HG02884 (cell line): ENCODE measurements around the gene NCAPG2.
A peak's percentile ranks its signal among the peaks of the same experiment; 100 is the strongest.
"Not testable (repeated sequence)": the region's sequence is repeated elsewhere in the genome, so short reads cannot be mapped to it uniquely, and the experiment has no call there.

Source experiments
- ATAC-seq: cut with Tn5 transposase; IDR thresholded peaks from one replicate; pipeline ENCODE4 v1.9.1; 2021; ENCODE audit warnings: mild to moderate bottlenecking, moderate library complexity; ENCODE audit not compliant: unreplicated experiment

Gene NCAPG2

GRCh38 chr7:158706710-158707590 is 2.3 kb upstream of the NCAPG2 start:
- ATAC-seq = no peak

- no peak for ATAC-seq
Observed at GRCh38 chr7:158706273-158706704, 1.7 kb upstream of the NCAPG2 start.

GRCh38 chr7:158705234-158705850 is 738 bp upstream of the NCAPG2 start:
- ATAC-seq = no peak

- ATAC-seq = not testable (repeated sequence)
Observed at GRCh38 chr7:158703679-158704523, 703 bp downstream of the NCAPG2 start.

- ATAC-seq = no peak
Observed at GRCh38 chr7:158702944-158703343, 1.7 kb downstream of the NCAPG2 start.

- ATAC-seq = no peak
Observed at GRCh38 chr7:158702196-158702595, 2.4 kb downstream of the NCAPG2 start.

- no peak for ATAC-seq
Observed at GRCh38 chr7:158700008-158700407, 4.6 kb downstream of the NCAPG2 start.

- no peak for ATAC-seq
Observed at GRCh38 chr7:158699341-158699740, 5.3 kb downstream of the NCAPG2 start.

GRCh38 chr7:158698657-158699195 is 5.9 kb downstream of the NCAPG2 start:
- ATAC-seq = no peak

GRCh38 chr7:158697597-158697996 is 7.0 kb downstream of the NCAPG2 start:
- ATAC-seq = not testable (repeated sequence)

GRCh38 chr7:158695726-158696452 is 8.7 kb downstream of the NCAPG2 start:
- peak; percentile 90 for ATAC-seq

GRCh38 chr7:158695056-158695455 is 9.5 kb downstream of the NCAPG2 start:
- no peak for ATAC-seq

- ATAC-seq = no peak
Observed at GRCh38 chr7:158694650-158695049, 10.0 kb downstream of the NCAPG2 start.

- ATAC-seq = no peak
Observed at GRCh38 chr7:158689488-158689887, 15.1 kb downstream of the NCAPG2 start.

- ATAC-seq = no peak
Observed at GRCh38 chr7:158687406-158687805, 17.2 kb downstream of the NCAPG2 start.

GRCh38 chr7:158685693-158686092 is 18.9 kb downstream of the NCAPG2 start:
- no peak for ATAC-seq

GRCh38 chr7:158684329-158684728 is 20.3 kb downstream of the NCAPG2 start:
- no peak for ATAC-seq

GRCh38 chr7:158683541-158683940 is 21.1 kb downstream of the NCAPG2 start:
- ATAC-seq = no peak

GRCh38 chr7:158682456-158682855 is 22.1 kb downstream of the NCAPG2 start:
- ATAC-seq = no peak

- ATAC-seq = no peak
Observed at GRCh38 chr7:158680754-158681153, 23.9 kb downstream of the NCAPG2 start.
